ENCODE data around the gene EFTUD2. TPM values are rescaled to one million over a fixed set of nuclear protein-coding genes. Genes with fewer than 3 reads are reported as not detected.

EFTUD2 gene
- polyA plus RNA-seq, 1 experiment, result 121 TPM

GRCh38 chr17:44930667-44931066 lies 31.4 kb upstream of the EFTUD2 start:
- Histone ChIP-seq H3K4me3 (ENCODE audit: low read depth, low read length) (no peak overlapping the region), H3K27me3 (ENCODE audit: control insufficient read depth, insufficient read depth, low read length) (no peaks in the 10 kb centered on the region), H3K36me3 (ENCODE audit: control insufficient read depth, insufficient read depth, low read length) (peaks cover 11% of the 10 kb centered on the region)
- POLR2A ChIA-PET, result no interaction called here
- CTCF ChIA-PET, result interaction anchor here (1.4 to 4.1 kb wide), 4 partner anchors 9 to 91 kb away, joined by 3 to 29 read pairs (median 6); no protein-coding TSS in a partner anchor
- no peak for DNase-seq (ENCODE audit: low read depth)
- TF ChIP-seq CTCF (IDR thresholded peaks at IDR 0.05; ENCODE audit: insufficient read depth, low read depth, low read length), result no peak

- peaks cover 9% of the 10 kb centered on the region for H3K36me3 ChIP-seq (ENCODE audit: control insufficient read depth, insufficient read depth, low read length)
- no peak for DNase-seq (ENCODE audit: low read depth)
- H3K27me3 ChIP-seq (ENCODE audit: control insufficient read depth, insufficient read depth, low read length), result no peaks in the 10 kb centered on the region
- ChIA-PET POLR2A (no interaction called here), CTCF (interaction anchor here (1.4 to 1.5 kb wide), 2 partner anchors 9 to 93 kb away, joined by 3 to 13 read pairs; no protein-coding TSS in a partner anchor)
- TF ChIP-seq CTCF (IDR thresholded peaks at IDR 0.05; ENCODE audit: insufficient read depth, low read depth, low read length), result no peak
- H3K4me3 ChIP-seq (ENCODE audit: low read depth, low read length), result no peak overlapping the region
Measured at GRCh38 chr17:44928950-44929720, 29.9 kb upstream of the EFTUD2 start.

GRCh38 chr17:44928136-44928535 lies 28.9 kb upstream of the EFTUD2 start:
- DNase-seq (ENCODE audit: low read depth), result no peak
- Histone ChIP-seq H3K36me3 (ENCODE audit: control insufficient read depth, insufficient read depth, low read length) (peaks cover 9% of the 10 kb centered on the region), H3K4me3 (ENCODE audit: low read depth, low read length) (no peak overlapping the region), H3K27me3 (ENCODE audit: control insufficient read depth, insufficient read depth, low read length) (no peaks in the 10 kb centered on the region)
- TF ChIP-seq CTCF (IDR thresholded peaks at IDR 0.05; ENCODE audit: insufficient read depth, low read depth, low read length), result no peak
- POLR2A ChIA-PET, result no interaction called here
- CTCF ChIA-PET, result interaction anchor here (1.3 to 16.0 kb wide), 2 partner anchors 10 to 91 kb away, joined by 3 to 259 read pairs; no protein-coding TSS in a partner anchor

- TF ChIP-seq CTCF (IDR thresholded peaks at IDR 0.05; ENCODE audit: insufficient read depth, low read depth, low read length), result no peak
- ChIA-PET POLR2A (no interaction called here), CTCF (interaction anchor here (1.1 to 16.0 kb wide), 3 partner anchors 10 to 92 kb away, joined by 3 to 259 read pairs (median 3); no protein-coding TSS in a partner anchor)
- no peaks in the 10 kb centered on the region for H3K27me3 ChIP-seq (ENCODE audit: control insufficient read depth, insufficient read depth, low read length)
- no peak overlapping the region for H3K4me3 ChIP-seq (ENCODE audit: low read depth, low read length)
- H3K36me3 ChIP-seq (ENCODE audit: control insufficient read depth, insufficient read depth, low read length), result peaks cover 9% of the 10 kb centered on the region
- no peak for DNase-seq (ENCODE audit: low read depth)
Measured at GRCh38 chr17:44927696-44928095, 28.5 kb upstream of the EFTUD2 start.

GRCh38 chr17:44926821-44927525 lies 27.7 kb upstream of the EFTUD2 start:
- CTCF ChIA-PET, result interaction anchor here (0.9 to 16.0 kb wide), 4 partner anchors 9 to 92 kb away, joined by 3 to 259 read pairs (median 3); no protein-coding TSS in a partner anchor
- Histone ChIP-seq H3K36me3 (ENCODE audit: control insufficient read depth, insufficient read depth, low read length) (peaks cover 9% of the 10 kb centered on the region), H3K4me3 (ENCODE audit: low read depth, low read length) (no peak overlapping the region), H3K27me3 (ENCODE audit: control insufficient read depth, insufficient read depth, low read length) (no peaks in the 10 kb centered on the region)
- no peak for TF ChIP-seq CTCF (IDR thresholded peaks at IDR 0.05; ENCODE audit: insufficient read depth, low read depth, low read length)
- no peak for DNase-seq (ENCODE audit: low read depth)
- POLR2A ChIA-PET, result no interaction called here

Data from BJ (cell line).